ENCODE measurements around the gene PDF. TPM values are rescaled to one million over a fixed set of nuclear protein-coding genes. Genes with fewer than 3 reads are reported as not detected.

PDF gene
- total RNA-seq, 1 donor from 2014 or later: 15.3 TPM

DNA sequence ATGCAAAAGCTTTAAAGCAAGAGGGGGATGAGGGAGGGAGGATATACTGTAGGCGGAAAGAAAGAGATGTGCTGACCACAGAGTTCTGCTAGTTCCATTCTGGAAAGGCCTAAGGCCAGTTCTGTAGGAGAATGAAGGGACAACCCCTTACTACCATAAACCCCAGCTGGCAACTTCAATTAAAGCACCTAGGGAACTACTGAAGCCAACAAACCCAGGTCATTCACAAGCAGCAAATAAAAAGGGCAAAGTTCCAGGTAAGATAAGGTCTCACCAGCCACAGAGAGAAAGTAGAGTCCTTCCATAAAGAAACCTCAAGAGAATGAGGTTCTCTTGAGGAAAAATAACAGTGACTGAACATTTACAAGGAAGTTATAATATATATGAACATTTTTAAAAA lies 42.6 kb upstream of the PDF start:
- Mint-ChIP-seq H3K4me3 (ENCODE audit: unreplicated experiment) (no peak overlapping the region), H3K27ac (ENCODE audit: unreplicated experiment) (no peak overlapping the region), H3K27me3 (ENCODE audit: low read depth) (no peaks in the 10 kb centered on the region), H3K36me3 (ENCODE audit: low read depth) (peaks cover 27% of the 10 kb centered on the region), H3K9me3 (ENCODE audit: low read depth) (no peaks in the 10 kb centered on the region), H3K4me1 (ENCODE audit: low read depth) (no peaks in the 10 kb centered on the region)
- DNase-seq (ENCODE audit: low spot score): no peak
- TF ChIP-seq, protein P1, sequence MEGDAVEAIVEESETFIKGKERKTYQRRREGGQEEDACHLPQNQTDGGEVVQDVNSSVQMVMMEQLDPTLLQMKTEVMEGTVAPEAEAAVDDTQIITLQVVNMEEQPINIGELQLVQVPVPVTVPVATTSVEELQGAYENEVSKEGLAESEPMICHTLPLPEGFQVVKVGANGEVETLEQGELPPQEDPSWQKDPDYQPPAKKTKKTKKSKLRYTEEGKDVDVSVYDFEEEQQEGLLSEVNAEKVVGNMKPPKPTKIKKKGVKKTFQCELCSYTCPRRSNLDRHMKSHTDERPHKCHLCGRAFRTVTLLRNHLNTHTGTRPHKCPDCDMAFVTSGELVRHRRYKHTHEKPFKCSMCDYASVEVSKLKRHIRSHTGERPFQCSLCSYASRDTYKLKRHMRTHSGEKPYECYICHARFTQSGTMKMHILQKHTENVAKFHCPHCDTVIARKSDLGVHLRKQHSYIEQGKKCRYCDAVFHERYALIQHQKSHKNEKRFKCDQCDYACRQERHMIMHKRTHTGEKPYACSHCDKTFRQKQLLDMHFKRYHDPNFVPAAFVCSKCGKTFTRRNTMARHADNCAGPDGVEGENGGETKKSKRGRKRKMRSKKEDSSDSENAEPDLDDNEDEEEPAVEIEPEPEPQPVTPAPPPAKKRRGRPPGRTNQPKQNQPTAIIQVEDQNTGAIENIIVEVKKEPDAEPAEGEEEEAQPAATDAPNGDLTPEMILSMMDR (IDR thresholded peaks at IDR 0.05): no peak

DNA sequence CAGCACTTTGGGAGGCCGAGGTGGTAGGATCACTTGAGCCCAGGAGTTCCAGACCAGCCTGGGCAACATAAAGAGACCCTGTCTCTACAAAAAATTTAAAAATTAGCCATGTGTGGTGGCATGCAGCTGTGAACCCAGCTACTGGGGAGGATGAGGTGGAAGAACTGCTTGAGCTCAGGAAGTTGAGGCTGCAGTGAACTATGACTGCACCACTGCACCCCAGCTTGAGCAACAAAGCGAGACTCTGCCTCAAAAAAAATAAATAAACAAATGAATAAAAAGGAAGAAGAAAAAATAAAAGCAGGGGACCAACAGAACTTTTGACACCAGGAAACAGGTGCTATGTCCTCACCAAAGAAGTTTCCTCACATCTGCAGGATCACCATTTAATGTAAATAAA lies 41.2 kb upstream of the PDF start:
- no peak for DNase-seq (ENCODE audit: low spot score)
- H3K36me3 Mint-ChIP-seq (ENCODE audit: low read depth): peaks cover 31% of the 10 kb centered on the region
- TF ChIP-seq, protein P1 (IDR thresholded peaks at IDR 0.05): no peak
- no peak overlapping the region for H3K4me3 Mint-ChIP-seq (ENCODE audit: unreplicated experiment)
- H3K4me1 Mint-ChIP-seq (ENCODE audit: low read depth): no peaks in the 10 kb centered on the region
- H3K9me3 Mint-ChIP-seq (ENCODE audit: low read depth): no peaks in the 10 kb centered on the region
- no peak overlapping the region for H3K27ac Mint-ChIP-seq (ENCODE audit: unreplicated experiment)
- H3K27me3 Mint-ChIP-seq (ENCODE audit: low read depth): no peaks in the 10 kb centered on the region

DNA sequence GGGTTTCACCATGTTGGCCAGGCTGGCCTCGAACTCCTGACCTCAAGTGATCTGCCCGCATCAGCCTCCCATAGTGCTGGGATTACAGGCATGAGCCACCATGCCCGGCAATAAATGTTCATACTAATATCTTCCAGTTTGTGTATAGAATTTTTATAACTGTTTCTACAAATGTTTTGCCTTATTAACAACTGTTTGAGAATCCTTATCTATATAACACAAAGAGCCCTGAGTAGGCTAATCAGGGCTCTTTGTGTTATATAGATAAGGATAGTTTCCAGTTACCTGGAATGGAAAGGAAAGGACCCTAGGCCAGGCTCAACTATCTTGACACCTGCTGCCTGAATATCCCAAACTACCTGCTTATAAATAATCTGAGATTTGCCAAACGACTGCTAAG lies 38.5 kb upstream of the PDF start:
- TF ChIP-seq, protein P1 (IDR thresholded peaks at IDR 0.05): no peak
- peaks cover 39% of the 10 kb centered on the region for H3K36me3 Mint-ChIP-seq (ENCODE audit: low read depth)
- no peak overlapping the region for H3K4me3 Mint-ChIP-seq (ENCODE audit: unreplicated experiment)
- no peaks in the 10 kb centered on the region for H3K4me1 Mint-ChIP-seq (ENCODE audit: low read depth)
- no peaks in the 10 kb centered on the region for H3K27me3 Mint-ChIP-seq (ENCODE audit: low read depth)
- DNase-seq (ENCODE audit: low spot score): no peak
- H3K9me3 Mint-ChIP-seq (ENCODE audit: low read depth): no peaks in the 10 kb centered on the region
- no peak overlapping the region for H3K27ac Mint-ChIP-seq (ENCODE audit: unreplicated experiment)

DNA sequence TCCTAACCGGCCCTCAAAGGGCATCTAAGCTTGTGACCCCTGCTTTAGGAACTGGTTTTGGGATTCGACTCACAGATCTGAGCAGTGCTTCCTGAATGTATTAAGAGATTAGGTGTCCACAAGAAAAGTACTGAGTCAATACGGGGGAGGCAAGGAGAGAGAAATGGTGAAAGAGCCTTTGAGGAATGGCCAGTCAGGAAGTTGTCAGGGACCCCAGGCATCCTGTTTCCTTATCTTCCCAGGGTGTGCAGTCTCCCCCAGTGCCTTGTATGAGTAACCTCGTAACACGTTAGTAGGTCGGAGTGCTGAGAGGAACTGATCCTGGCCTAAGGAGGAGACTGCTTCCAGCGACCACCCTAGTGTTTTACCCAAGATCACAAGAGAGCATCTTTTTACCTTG lies 37.6 kb upstream of the PDF start:
- Mint-ChIP-seq H3K36me3 (ENCODE audit: low read depth) (peaks cover 43% of the 10 kb centered on the region), H3K4me3 (ENCODE audit: unreplicated experiment) (no peak overlapping the region), H3K9me3 (ENCODE audit: low read depth) (no peaks in the 10 kb centered on the region), H3K27me3 (ENCODE audit: low read depth) (no peaks in the 10 kb centered on the region), H3K27ac (ENCODE audit: unreplicated experiment) (no peak overlapping the region), H3K4me1 (ENCODE audit: low read depth) (no peaks in the 10 kb centered on the region)
- TF ChIP-seq, protein P1 (IDR thresholded peaks at IDR 0.05): no peak
- no peak for DNase-seq (ENCODE audit: low spot score)

DNA sequence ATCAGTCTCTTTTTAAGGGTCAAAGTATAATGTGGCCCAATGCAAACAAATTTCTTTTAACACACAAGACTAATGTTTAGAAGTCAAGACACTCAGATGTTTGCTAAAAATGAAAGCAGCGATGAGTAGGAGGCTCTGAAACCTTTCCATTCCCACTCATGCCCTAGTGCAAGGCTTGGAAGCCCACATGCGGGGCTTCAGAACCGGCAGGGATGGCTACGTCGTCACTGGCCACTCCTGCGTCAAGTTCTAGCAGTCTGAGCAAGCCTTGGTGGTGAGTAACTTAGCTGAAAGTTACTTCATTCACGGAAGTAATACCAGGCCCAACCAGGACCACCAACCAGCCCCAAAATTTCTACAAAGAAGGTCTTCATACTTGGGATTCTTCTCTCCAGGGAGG lies 36.0 kb upstream of the PDF start:
- H3K27ac Mint-ChIP-seq (ENCODE audit: unreplicated experiment): no peak overlapping the region
- no peak for DNase-seq (ENCODE audit: low spot score)
- H3K4me3 Mint-ChIP-seq (ENCODE audit: unreplicated experiment): no peak overlapping the region
- no peaks in the 10 kb centered on the region for H3K4me1 Mint-ChIP-seq (ENCODE audit: low read depth)
- H3K36me3 Mint-ChIP-seq (ENCODE audit: low read depth): peaks cover 39% of the 10 kb centered on the region
- H3K27me3 Mint-ChIP-seq (ENCODE audit: low read depth): no peaks in the 10 kb centered on the region
- TF ChIP-seq, protein P1 (IDR thresholded peaks at IDR 0.05): no peak
- no peaks in the 10 kb centered on the region for H3K9me3 Mint-ChIP-seq (ENCODE audit: low read depth)
